Measurements from ENCODE around the gene DCHS1.

Gene DCHS1

GRCh38 chr11:6636480-6636879 lies 19.1 kb downstream of the DCHS1 start:
- H3K36me3 ChIP-seq, result peaks cover 52% of the 10 kb centered on the region
- no peak for DNase-seq
- TF ChIP-seq CTCF (IDR thresholded peaks at IDR 0.05; ENCODE audit: low read depth, low read length), result no peak
- H3K27me3 ChIP-seq (ENCODE audit: insufficient read depth, low read depth, severe bottlenecking), result no peaks in the 10 kb centered on the region
- no peak overlapping the region for H3K4me3 ChIP-seq (ENCODE audit: low read depth, low read length)
- H3K27ac ChIP-seq, result no peak overlapping the region
- no peaks in the 10 kb centered on the region for H3K9me3 ChIP-seq (ENCODE audit: severe bottlenecking)

GRCh38 chr11:6635082-6635932 lies 20.3 kb downstream of the DCHS1 start:
- Histone ChIP-seq H3K9me3 (ENCODE audit: severe bottlenecking) (no peaks in the 10 kb centered on the region), H3K27me3 (ENCODE audit: insufficient read depth, low read depth, severe bottlenecking) (no peaks in the 10 kb centered on the region), H3K4me3 (ENCODE audit: low read depth, low read length) (no peak overlapping the region), H3K27ac (no peak overlapping the region), H3K36me3 (peaks cover 53% of the 10 kb centered on the region)
- DNase-seq, result no peak
- no peak for TF ChIP-seq CTCF (IDR thresholded peaks at IDR 0.05; ENCODE audit: low read depth, low read length)

DNA sequence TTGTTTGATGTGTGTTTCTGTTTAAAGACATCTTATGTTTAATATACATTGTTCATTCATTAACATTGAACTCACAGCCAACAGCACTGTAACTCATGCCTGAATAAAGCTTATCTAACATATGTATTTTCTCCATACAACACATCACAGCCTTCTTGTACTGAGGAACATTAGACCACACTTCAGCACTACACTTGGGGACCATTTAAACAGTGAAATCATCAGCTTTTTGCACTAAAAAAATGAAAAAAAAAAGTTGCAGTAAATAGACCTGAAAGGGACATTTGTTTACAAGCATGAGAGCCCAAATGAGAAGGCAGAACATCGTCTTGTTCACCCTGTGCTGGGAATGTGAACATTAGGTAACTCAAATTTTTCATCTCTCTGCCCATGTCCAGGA lies 21.1 kb downstream of the DCHS1 start:
- Histone ChIP-seq H3K9me3 (ENCODE audit: severe bottlenecking) (no peaks in the 10 kb centered on the region), H3K27me3 (ENCODE audit: insufficient read depth, low read depth, severe bottlenecking) (no peaks in the 10 kb centered on the region), H3K36me3 (peaks cover 45% of the 10 kb centered on the region), H3K27ac (no peak overlapping the region), H3K4me3 (ENCODE audit: low read depth, low read length) (no peak overlapping the region)
- DNase-seq, result no peak
- no peak for TF ChIP-seq CTCF (IDR thresholded peaks at IDR 0.05; ENCODE audit: low read depth, low read length)

DNA sequence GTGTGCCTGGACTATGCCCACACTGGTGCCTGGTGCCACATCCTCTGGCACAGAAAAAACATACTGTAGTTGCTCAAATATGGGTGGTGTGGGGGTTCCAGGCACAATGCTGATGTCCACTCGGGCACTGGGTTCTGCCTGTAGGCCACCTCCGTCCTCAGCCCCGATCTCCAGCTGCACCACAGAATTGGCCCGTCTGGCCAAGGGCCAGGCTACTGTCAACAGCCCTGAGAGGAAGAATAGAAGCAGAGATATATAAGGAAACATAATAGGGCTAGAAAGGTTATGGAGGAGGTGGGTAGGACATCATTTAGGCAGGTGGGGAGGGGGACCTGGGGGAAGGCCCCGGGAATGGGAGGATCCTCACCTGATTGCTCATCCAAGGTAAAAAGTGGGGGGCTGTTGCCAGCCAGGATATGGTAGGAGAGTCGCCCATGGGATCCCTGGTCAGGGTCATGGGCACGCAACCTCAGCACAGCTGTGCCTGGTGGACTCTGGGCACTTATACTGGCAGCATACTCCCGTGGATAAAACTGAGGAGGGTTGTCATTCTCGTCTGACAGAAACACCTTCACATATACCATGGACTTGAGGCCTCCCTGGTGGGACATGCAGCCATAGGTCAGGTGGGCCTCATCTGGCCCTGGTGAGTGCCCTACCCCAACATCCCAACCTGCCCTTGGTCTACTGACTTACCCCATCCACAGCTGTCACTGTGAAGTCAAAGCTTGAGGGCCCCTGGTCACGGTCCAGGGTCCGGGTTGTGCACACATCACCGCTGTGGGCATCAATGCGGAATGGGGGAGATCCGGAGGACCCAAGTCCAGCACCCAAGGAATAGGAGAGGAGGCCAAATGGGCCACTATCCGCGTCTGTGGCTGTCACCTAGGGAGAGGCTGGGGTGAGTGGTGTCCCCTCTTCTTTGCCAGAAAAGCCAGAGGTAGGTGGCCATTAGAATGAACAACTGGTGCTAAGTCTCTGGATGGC lies 21.9 kb downstream of the DCHS1 start:
- TF ChIP-seq CTCF (IDR thresholded peaks at IDR 0.05; ENCODE audit: low read depth, low read length), result no peak
- H3K27me3 ChIP-seq (ENCODE audit: insufficient read depth, low read depth, severe bottlenecking), result no peaks in the 10 kb centered on the region
- H3K9me3 ChIP-seq (ENCODE audit: severe bottlenecking), result no peaks in the 10 kb centered on the region
- no peak for DNase-seq
- H3K27ac ChIP-seq, result no peak overlapping the region
- H3K36me3 ChIP-seq, result peaks cover 44% of the 10 kb centered on the region
- no peak overlapping the region for H3K4me3 ChIP-seq (ENCODE audit: low read depth, low read length)

- no peak overlapping the region for H3K4me3 ChIP-seq (ENCODE audit: low read depth, low read length)
- no peaks in the 10 kb centered on the region for H3K27me3 ChIP-seq (ENCODE audit: insufficient read depth, low read depth, severe bottlenecking)
- no peak for TF ChIP-seq CTCF (IDR thresholded peaks at IDR 0.05; ENCODE audit: low read depth, low read length)
- DNase-seq, result no peak
- peaks cover 48% of the 10 kb centered on the region for H3K36me3 ChIP-seq
- no peak overlapping the region for H3K27ac ChIP-seq
- no peaks in the 10 kb centered on the region for H3K9me3 ChIP-seq (ENCODE audit: severe bottlenecking)
Observed at GRCh38 chr11:6632116-6633073, 23.2 kb downstream of the DCHS1 start.
